Activated CD8-positive, alpha-beta memory T cell treated with anti-CD3 and anti-CD28 coated beads, Interleukin-2, amount 50 U/mL, for 24 hours (primary cell): ENCODE measurements around the gene CBLN4.

Experiments used
- DNase-seq: peaks from one replicate; pipeline ENCODE4 v3.0.0-alpha.2; 2020; ENCODE audit errors: extremely low read depth

The CBLN4 gene

DNA sequence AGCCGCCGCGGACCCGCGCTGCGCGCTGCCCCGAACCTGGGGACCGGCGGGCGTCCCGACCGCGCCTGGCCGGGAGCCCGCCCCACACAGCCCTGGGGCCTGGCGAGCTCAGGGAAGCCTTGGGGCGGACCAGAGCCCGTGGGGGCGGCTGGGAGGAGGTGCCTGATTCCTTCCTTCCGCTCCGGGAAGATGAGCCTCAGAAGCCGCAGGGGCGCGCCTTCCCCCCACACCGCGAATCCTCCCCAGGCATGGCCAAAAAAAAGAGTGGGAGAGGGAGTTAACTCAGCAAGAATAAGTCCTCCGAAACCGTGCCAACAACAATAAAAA, at the start of gene CBLN4:
CBLN4 (minus strand) TSS at position 131 of the 327 bp plus-strand sequence. CDS start 1,348 bp downstream, outside the sequence.
- no peak for DNase-seq

DNA sequence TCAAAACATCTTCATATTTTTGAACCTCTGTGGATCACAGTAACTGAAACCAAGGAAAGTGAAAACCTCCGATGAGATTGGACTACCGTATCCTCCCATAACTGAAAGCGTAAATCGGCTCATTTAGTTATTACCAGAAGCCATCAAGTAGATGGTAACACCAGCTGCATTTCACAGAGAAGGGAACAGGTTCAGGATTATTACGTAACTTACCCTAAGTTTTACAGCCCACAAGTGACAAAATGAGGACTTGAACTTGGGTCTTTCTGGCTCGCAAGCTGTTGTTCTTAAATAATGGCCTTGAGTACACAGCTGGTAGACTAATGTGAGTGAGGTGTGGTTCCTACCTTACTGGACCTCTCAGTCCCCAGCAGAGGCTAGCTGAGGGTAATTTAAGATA, 37.9 kb upstream of the CBLN4 start:
- DNase-seq: no peak

DNA sequence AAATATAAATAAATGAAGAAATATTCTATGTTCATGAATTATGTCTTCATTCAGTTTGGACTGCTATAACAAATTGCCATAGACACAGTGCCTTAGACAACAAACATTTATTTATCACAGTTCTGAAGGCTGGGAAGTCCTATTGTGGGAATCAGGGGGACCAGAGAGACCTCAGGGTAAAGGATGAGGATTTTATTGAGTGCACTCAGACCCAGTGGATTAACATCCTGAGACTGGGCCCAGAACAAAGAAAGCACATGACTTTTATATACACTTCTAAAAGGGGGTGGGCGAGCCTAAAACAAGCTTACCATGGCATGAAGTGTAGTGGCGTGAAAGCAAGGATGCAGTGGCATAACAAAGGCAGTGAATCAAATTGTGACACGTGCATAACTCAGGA, 26.9 kb upstream of the CBLN4 start:
- DNase-seq: no peak

DNA sequence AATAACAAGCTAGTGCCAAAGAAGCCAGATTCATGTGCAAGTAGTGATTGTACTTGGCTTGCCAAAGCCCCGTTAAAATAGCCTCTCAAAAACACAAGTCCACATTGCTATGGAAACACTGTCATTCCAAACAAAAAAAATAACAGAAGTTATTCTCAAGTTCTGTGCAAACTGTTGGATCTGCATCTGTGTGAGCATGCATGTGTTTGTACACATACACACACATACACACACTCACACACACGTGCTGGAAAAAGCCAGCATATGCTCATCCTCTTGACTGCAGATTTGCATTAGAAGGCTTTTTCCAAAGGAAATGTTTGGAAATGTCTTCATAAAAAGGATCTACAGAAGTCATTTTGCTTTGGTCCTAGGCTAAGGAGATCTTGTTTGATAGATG, 13.4 kb upstream of the CBLN4 start:
- no peak for DNase-seq

DNA sequence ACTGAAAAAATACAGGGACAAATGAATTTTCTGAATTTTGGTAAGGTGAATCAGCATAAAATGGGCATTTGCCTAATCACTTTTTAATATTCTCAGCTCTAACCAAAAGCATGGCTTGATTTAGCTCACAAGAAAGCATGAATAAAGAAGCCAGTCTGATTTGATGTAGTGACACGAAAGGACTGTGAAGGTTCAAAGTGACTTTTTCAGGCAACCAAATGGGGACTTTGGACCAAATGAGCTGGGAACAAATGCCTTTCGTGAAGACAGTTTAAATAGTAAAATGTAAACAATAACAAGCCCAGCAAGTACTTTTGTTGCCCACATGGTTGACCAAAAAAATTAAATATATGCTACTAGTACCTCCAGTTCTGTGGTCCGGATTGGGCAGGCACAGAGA, 12.9 kb upstream of the CBLN4 start:
- no peak for DNase-seq

DNA sequence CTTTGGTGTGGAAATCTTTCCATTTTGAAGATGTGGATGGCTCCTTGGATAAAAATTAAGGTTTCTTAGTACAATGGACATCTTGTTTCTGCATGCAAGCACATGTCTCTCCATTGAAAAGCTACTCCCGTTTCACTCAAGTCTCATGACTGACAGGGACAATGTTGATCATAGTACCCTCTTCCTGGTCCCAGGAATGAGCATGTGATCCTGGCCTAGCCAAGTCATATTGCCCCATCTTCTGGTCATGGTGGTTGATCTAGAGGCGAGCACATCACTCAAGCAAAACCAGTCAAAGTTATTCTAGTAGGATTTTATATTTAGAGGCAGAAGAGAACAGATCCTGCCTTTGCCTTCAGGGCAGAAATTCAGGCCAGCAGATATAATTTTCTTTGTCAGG, 12.2 kb upstream of the CBLN4 start:
- no peak for DNase-seq

DNA sequence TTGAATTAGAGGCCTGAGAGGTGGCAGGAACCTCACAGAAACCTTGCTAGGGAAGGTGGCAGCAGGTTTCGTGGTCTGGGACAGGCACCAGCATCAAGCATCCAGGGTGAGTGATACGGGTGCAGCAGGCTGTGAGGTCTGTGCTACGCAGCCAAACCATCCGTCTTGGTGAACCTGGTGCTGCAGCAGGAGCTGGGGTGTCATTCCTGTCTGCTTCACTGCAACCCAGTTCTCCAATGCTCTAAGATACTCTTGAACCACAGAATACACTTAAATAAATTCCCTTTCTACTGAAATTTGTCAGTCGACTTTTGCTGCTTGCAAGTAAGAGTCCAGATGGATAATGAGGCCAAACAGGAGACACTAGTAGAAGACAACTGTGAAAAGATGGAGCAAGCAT, 9.7 kb upstream of the CBLN4 start:
- no peak for DNase-seq

DNA sequence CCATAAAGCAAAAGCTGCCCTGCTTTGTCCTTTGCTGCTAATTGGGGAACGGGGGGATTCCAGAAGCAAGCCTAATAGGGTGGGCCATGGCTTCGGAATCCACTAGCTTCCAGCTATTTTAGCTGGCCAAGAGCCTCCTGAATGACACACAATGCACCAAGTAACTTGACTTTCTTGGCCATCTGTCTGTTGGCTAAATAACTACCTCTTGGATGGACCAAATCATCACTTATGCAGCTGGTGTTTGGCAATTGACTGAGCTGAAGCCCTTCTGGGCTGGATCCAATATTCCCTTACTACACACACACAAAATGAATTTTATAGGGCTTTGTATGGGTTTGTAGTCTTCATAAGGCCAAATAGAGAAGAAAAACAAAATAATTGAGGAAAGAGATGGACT, 8.8 kb upstream of the CBLN4 start:
- DNase-seq: no peak

DNA sequence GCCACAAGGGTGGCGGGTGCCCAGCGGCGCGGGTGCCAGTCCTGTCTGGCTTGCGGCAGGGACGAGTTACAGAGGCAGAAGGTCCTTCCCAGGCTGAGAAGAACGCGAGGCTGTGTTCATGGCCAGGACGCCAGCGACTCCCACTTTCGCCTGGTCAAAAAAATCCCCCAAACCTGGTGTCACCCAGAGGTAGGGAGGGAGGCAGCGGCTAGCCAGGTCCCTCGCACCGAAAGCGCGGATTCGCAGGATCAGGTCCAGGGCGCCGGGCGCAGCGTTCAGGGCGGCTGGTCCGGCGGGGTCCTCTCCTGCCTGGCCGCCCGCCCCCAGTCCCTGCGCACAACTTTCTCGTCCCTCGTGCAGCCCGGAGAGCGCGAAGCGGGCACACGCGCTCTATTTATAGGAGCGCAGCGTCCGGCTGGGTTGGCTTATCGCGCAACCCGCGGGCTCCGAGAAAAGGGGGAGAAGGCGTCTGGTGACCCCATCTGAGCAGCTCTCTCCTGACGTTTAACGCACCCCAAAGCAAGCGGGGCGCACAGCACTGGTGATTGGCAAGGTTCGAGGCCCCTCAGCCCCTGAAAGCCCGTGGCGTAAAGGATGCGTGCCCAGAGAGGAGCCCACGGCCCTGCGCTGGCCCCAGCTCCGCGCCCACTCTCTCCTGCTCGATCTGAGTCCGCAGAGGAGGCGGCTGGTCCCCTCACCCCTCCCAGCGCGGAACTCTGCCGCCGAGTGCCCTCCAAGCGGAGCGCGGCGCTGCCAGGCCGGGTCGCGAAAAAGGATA, 519 bp downstream of the CBLN4 start:
- DNase-seq: no peak

DNA sequence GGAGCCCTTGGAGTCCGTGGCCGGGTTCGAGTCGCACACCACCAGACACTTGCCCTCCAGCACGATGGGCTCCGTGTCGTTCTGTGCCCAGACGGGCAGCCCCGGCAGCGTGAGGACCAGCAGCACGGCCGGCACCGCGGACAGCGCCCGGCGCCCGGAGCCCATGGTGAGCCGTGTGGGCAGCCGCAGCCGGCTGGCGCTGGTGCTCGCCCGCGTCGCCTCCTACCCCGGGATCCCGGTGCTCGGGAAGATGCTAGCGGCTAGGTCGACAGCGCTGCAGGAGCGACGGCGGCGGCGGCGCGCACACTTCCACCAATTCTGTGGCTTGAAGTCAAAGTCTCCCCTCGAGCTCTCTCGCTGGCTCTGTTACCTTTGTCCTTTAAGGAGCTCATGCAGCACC, 1.3 kb downstream of the CBLN4 start:
- DNase-seq: no peak

DNA sequence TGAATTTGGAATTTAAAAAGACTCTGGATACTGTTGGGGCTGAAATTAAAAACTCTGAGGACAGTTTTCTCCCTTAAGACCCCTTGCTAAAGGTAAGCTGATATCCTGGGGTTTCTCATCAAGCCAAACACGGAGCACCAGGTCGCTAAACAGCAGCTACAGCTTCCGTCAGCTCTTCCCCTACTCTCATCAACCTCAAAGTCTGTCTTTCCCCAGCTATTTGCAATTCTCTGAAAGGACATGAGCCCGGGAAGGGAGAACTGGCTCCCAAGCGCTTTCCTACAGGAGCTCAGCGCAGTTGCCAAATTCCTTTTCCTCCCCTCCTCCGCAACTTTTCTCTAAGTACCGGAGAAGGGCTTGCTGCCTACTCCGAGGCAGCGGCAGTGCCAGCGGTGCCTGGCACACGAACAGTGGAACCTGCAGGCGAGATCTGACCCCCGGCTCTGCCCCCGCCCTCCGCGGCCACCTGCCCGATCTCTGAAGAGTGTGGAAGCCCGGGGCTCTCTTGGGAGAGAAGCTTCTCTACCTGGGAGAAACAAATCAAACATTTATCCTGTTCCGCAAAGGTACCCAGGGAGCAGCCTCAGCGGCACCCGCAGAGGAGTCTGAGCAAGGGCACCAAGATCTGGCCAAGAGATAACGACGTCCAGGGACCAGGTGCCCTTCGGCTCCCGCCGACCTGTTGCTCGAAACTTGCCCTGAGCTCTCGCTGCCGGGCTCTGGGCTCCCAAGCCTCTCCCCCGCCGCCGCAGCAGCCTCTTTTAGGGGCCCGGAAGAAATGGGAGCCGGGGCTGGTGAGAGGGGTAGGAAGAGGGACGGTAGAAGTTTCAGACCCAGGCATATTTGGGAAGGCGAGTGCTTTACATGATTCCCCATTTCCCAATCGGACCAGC, 2.2 kb downstream of the CBLN4 start:
- DNase-seq: no peak

DNA sequence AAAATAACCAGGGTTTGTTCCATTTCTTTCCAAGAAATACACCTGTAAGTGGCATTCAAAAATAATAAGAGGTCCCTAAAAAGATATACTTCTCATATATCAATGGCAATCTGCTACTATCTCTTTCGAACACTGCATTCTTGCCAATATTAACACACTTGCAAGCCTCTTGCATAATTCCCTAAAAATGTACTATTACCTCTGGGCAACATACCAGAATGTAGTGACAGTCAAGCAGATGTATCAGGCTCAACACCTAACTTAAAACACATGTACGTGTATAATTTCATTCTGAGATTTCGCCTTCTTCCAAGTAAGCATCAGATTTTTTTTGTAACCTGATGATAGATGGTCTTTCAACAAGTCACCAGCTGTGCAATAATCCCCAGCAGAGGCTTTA, 3.4 kb downstream of the CBLN4 start:
- DNase-seq: no peak

DNA sequence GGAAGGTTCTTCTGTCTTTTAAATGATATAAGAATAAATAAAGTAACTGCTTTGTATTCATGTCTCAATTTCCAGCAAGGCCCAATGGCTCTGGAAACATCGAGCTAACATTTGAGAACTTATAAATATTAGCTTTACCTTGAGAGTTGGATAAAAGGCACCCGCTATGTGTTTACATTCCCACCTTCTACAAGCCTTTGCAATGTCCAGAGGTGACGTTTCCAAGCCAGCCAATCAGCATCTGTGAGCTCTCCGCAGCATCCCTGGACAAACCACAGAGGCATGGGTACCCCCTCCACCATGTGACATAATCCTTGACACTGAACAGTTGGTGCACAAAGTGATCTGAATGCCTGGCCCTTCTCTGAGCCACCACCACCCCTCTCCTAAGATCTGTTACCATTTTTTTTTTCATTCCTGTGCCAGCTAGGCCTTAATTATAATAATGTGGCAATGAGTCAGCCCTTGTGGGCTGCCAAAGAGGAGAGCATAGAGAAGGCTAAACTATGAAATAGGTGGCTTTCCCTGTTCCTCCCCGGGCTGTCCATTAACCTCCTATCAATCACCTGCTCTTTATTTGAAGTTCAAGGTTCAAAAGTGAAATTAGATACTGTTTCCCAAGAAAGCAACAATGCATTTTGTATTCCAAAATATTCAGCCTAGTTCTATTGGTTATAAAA, 4.1 kb downstream of the CBLN4 start:
- no peak for DNase-seq

DNA sequence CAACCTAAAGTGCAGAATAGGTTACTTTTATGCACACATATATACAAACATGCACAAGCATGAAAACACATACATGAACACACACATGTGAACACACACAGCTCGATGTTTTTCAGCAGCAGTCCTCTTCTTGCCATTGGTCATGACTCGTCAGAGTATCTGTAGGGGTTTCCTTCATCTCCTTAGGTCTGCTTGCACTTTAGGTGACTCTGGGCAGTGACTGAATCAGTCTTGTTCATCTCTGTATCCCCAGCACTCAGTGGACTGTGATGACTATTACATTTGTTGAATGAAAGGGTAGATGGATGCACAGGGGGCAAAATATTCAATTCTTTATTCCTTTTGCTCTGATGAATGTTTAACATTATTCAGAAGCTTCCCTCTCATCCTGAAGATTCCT, 26.8 kb downstream of the CBLN4 start:
- DNase-seq: no peak

DNA sequence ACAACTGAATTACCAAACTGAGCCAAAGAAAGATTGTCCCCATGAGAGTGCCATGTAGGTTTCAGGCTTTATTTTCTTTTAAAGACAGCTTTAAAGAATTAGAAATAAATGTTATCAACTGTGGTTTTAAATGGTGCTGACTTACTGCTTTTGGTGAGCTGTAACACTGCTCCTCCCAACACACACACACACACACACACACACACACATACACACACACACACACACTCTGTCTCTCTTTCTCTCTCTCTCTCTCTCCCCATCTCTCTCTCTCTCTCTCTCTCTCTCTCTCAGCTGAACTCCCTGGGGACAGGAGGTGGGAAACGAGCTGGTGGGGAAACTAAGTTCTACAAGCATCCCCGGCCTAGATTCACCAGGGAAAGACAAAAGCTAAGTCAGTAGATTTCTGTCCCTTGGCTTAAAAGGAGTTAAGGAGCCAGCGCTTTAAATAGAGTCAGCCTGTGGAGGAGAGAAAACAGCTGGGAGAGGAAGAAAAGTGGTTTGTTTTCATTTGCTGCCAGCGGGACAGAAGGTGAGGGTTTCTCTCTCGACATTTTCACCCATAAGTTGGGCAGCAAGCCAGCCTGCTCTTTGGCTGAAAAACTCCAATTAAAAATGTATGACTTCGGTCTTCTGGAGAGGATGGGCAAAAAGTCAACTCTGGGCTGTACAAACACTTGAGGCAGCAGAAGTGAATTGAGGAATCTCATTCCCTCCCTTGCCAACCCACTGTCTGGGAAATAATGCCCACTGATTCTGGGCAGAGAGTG, 27.4 kb downstream of the CBLN4 start:
- no peak for DNase-seq

DNA sequence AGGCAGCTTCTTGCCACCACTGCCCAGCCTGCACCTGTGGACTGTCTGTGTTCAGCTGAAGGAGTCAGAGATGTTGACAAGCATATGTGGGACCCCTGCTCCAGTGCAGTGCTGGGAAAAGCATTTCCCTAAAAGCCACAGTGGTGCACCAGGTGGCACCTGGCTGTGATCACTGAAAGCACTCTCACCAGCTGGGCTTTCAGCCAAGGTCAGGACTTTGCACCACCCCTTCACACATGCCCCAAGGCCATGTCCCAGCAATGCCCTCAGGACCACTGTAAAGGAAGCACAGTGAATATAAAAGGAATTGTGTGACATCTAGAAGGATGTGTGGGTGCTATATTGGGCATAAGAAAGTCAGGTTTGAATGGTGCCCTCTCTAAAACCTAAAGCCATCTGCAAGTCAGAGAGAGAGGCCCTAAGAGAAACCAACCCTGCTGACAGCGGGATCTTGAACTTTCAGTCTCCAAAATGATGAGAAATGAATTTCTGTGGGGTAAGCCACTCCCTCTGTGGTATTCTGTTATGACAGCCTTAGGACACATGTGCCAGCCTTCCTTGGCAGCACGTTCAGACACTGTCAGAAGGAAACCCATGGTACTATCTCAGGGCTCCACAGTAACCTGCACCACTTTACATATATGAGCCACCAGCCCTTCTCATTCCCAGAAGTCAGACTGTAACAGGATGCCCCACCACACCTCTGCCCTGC, 30.7 kb downstream of the CBLN4 start:
- DNase-seq: no peak

DNA sequence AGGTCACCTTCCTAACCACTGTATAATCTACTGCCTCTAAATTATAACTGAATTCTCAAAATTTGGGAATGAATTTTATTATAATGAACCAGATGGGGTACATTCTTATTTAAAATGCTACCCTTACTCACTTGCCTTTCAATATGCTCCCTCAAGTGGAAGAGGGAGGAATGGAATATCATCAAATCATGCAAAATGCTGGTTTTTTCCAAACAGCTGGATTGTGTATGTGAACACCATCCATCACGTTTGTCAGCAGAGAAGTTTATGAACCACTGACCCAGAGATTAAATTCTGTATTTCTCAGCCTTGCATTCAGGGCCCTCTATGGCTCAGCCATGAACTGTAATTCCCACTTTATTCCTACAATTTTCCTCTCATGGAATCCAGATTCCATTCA, 40.5 kb downstream of the CBLN4 start:
- no peak for DNase-seq

DNA sequence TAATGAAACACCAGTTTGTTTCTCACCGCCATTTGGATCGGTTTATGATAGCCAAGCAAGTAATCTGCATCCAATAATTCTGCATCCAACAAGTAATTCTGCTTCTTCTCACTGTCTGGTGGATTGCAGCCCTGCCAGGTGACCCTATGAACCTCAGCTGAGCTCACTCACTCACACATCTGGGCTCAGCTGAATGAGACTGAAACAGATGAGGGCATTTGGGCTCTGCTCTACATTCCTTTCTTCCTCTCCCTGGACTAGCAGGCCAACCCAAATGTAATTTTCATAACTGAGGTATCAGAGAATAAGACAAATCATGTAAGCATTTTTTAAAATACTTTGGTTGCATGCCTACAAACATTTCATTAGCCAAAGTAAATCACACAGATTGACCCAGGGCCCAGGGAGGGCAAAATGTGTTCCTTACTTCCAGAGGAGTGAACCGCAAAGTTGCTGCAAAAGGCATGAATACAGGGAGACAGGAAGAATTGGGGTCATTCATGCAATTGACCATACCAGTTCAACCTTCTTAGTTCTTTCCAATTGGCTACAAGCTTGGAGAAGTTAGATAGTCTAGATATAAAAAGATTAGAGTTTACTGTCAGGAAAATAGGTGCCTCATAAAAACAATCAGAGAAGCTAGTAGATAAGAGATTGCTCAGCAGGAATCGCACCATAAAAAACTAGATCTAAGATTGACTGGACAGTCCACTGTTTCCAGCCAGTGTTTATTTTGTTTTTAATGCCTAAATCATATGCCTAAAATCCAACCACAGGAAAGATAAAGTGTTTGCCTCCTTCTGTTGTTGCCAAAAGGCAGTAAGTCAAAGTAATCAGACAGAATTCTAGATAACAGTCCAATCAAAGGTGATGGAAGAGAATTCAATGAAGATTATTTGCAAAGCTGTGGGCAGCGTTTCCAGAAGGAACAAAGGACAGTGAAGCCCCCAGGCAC, 43.7 kb downstream of the CBLN4 start:
- no peak for DNase-seq

DNA sequence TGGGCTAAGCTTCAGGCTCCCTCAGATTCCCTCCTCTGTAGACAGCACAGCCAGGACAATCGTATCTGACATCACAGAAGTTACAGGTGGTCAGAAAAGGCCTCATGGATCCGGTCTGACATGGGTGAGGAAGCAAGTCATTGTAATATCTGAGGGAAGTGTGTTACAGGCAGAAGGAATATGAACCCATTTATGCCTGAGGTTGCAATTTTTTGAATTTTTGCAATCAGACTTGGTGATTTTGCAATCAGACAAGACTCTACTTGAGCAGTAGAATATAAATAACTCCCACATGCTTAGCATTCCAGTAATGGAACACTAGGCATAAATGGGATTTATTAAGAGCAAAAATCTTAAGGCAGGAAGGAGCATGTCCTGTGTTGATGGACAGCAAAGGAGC, 52.1 kb downstream of the CBLN4 start:
- DNase-seq: no peak

DNA sequence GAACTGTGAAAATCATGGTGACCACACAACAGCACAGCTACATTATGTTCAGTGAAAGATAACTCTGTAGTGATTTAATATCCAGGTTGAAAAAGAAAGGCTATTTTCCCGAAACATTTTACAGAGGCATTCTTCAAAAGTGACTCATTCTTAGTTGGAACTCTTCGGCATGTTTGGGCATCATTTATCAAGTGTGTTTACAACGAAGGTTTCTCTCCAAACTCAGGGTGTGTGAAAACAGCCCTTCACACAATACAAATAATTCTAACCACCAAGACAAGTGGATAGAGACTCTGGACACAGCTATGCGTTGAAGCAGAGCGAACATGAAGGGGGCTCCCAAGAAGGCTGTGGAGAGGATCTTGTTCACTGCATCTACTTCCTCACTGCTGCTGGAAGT, 57.6 kb downstream of the CBLN4 start:
- no peak for DNase-seq
